Activated CD4-positive, alpha-beta T cell treated with anti-CD3 and anti-CD28 coated beads for 1 hour (primary cell): ENCODE data around the gene NES.

Experiments used
- DNase-seq: peaks from one replicate; pipeline ENCODE4 v3.0.0-alpha.2; 2020

The NES gene

DNA sequence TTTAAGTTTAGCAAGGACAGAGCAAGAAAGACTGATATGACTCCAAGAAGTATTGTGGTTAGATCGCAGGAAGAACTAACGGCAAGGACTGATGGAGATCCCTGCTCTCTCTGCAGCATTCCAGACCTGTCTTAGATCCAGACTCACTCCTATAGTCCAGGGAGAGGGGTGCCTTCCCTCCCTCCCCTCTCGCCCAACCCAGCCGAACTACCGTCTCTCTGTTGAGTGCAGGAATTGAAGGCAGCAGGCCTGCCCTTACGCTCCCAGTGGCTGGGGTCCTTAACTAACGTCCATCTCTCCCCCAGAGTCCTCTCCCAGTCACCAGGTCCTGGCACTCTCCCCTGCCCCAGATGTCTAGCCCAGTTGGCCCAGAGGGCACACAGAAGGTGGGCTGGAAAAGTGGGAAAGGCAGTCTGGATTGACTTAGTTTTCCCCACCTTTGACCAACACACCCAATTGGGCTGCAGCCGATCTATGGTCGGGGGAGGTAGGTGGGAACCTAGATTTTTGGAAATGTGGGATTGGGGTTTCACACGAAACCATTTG lies 27.0 kb upstream of the NES start:
- no peak for DNase-seq

DNA sequence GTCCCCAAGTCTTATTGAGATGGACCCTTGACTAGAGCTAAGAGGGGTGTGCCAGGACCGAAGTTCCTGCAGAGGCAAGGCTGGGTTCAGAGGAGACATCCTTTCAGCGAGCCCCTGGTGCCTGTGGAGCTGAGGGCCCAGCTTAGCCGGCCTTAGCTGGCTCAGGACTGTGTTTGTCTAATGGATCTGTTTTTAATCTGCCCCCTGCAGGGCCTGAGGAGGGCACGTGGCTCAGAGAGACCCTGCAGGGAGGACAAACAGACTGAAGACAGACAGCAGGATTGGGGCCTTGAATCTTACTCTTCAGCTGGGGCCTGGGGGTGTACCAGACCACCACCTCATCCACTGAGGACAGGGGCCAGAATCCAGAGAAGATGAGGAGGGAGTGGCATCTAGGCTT lies 26.5 kb upstream of the NES start:
- no peak for DNase-seq

DNA sequence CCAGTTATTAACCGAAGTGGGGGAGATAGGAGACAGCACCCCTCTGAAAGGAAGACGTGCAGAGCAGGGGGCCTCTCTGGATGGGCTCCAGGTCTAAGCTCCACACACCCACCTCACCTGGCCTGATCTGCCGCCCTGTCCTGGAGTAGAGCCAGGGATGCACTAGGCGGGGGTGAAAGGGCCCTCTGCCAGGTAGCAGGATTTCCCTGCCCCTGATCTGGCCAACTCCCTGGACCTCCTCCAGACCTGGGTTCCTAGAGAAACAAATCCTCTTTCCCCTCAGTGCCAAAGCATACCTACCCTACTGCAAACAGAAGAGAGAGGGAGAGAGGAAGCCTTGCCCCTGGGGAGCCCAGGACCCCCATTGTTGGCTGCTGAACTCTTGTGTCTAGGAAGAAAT lies 26.1 kb upstream of the NES start:
- DNase-seq, result no peak

DNA sequence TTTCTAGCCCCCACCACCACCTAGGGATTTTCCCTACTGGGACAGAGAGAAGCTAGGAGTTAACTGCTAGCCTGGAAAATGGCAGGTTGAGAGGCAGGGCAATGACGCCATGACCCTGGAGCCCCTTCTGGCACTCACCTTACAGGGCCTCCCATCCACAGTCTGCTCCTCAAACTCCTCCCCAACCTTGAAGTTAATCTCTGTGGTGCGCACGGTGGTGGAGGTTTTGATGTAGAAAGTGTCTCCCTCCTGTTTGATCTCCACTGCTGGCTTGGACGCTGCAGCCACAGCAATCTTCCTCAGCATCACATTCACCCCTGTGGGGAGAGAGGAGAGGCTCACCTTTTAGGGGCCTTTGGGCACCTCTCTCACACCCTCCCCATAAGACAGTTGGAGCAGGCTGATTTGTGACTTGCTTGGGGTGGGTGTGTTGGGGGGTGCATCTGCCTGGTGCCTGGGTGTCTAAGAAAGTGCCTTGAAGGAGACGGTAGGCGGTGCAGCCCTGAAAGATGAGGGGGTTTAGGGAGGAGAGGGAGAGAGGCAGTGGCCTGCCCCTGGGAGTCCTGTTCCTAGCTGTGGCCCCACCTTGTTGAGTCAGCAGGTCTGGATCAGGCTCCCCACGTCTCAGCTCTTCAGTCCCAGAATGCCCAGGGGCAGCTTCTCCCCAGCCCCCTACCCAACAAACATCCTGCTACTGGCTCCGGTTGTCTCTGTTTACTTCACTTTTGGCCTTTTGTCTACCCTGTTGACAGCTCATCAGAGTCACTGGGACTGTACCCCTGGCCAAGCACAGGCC lies 23.7 kb upstream of the NES start:
- DNase-seq, result no peak

DNA sequence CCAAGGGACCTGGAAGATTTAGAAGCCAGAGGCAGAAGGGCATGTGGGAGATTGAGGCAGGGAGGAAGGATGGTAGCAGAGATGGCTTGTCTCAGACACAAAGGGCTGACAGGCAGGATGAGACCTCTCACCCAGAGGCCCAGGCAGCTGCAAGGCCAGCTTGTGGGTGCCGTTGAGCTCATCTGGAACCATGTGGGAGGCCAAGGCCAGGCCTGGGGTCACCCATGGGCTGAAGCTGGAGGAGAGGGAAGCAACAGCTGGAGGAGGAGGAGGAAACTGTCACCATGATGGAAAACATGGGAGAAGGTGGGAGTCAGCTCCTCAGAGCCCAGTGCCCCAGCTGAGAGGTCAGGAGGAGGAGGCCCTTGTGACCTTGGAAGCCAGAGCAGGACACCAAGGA lies 21.8 kb upstream of the NES start:
- DNase-seq, result no peak

DNA sequence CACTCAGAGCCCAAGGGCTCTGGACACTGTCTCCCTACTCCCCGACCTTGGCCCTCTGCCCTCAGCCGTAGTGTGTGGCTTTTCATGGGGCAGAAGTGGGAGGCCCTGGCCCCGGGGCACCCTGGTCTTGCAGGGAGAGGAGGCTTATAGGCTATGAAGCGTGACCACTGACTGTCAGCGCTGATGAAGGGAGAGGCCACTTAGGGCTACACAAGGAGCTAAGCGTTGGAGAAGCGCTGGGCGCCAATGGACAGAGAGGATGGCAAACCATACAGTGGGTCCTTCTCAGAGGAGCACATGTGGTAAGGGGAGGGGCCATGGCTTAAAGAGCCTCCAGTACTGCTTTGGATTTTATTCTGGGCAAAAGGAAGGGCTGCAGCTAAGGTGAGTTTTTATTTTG lies 20.3 kb upstream of the NES start:
- no peak for DNase-seq

DNA sequence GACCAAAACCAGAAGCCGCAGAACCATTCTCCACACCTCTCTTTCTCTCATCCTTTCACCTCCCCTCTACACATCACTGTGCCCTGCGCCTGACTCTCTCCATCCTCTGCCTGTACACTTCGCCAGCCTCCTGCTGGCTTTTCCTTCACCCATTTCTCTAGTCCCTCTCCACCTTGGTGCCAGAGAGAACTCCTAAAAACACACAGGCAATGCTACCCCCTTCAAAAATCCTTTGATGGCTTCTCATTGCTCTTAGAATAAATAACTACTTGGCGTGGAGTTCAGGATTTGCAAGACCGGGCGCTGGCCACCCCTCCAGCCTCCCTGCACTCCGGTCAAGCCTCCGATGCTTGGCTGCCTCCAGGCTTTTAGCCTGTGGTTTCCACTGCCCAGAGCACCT lies 19.5 kb upstream of the NES start:
- no peak for DNase-seq

DNA sequence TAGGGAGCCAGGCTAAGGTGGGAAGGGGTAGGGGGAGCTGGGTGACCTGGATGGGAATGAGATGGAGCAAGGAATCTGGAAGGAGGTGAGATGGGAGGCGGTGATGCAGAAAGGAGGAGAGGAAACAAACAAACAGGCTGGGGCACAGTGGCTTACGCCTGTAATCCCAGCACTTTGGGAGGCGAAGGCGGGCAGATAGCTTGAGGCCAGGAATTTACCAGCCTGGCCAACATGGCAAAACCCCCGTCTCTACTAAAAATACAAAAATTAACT lies 17.4 kb upstream of the NES start:
- DNase-seq, result no peak

DNA sequence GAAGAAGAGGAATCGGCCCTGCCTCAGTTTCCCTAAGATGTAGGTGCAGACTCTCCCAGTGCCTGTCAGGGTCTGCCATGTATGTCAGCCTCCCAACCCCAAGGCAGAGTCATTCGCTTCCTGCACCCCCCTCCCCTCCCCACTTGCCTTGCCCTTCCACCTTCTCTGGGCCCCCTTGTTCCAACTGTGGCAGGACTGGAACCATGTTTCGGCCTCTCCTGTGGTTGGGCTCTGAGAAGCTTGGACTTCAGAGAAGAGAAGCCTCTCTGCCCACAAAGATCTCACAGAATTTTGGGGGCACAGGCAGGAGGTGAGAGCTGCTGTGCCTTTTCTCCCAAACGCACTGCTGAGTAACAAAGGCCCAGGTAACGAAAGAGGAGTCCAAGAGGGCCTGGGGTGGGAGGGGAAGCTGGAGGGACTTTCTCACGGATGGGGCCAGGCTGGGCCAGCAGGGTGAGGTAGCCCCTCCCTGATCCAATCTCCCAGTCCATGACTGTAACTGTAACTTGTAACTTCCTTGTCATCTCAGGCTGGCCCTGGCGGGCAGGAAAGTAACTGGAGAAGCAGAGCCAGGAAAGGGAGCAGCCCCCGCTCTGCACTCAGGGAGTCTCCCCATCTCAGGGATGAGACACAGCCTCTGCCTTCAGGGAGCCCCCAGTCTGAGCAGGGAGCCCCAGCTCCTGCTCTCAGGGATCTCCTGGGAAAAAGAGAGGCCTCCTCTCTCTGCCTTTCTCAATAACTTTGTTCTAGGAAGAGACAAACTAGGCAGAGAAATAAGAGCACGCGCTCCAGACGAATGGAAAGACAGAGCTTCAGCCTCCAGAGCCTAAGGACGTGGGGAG lies 16.9 kb upstream of the NES start:
- DNase-seq, result no peak

DNA sequence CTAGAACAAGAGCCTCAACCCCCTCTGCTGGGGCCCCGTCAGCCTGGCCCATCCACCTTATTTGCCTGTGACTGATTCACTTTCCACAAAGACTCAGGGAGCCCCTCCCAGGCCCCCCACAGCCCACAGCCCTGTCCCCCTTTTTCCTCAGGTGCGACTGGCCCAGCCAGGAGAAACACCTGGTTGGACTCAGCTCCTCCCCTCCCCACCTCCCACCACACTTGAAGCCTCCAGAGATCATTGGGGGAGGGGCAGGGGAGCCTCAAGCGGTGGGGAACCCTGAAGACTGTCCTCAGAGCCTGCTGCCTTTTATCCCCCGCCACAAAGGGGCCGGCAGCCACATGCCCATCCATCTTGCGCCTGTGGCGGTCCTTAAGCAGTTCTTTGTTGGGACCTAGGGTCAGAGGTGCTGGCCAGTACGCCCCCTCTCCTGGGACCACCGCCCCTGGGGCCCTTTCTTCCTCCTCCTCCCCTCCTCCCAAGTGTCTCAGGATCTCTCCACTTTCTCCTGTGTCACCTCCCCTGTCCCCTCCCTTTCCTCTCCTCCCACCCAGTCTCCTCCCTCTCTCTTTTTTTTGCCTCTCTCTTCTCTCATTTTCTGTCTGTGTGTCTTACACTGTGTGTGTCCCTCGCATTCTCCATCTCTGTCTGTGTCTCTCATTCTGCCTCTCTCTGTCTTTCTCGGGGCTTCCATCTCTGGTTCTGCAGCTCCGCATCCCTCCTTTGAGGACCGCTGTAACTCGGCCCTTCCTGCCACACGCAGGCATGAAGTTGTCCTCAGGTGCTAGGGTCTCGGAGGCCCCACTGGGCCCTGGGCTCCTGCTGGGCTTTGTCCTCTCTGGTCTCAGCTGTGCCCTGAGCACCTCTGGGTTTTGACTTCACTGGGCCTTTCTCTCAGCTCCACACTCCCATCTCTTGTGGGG lies 16.0 kb upstream of the NES start:
- DNase-seq, result no peak

DNA sequence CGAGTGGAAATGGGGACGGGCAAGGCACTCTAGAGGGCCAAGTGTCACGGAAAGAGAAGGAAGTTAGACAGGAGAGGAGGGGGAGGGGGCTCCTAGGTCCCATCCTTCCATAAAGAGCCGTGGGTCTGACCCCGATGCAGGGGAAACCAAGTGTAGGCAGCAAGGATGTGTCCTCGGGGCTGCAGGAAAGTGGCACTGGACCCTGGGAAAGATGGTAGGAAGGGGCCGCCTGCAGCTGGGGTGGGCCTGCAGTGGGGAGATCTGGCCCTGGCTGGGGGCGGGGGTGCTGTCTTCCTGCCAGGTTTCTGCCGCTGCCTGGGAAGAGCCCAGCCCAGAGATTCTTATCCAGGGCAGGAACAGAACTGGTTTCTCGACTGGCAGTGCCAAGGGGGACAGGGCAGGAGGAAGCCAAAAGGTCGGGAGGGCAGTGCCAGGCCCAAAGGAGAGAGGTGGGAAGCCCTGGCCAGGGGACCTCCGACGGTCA lies 15.3 kb upstream of the NES start:
- no peak for DNase-seq

DNA sequence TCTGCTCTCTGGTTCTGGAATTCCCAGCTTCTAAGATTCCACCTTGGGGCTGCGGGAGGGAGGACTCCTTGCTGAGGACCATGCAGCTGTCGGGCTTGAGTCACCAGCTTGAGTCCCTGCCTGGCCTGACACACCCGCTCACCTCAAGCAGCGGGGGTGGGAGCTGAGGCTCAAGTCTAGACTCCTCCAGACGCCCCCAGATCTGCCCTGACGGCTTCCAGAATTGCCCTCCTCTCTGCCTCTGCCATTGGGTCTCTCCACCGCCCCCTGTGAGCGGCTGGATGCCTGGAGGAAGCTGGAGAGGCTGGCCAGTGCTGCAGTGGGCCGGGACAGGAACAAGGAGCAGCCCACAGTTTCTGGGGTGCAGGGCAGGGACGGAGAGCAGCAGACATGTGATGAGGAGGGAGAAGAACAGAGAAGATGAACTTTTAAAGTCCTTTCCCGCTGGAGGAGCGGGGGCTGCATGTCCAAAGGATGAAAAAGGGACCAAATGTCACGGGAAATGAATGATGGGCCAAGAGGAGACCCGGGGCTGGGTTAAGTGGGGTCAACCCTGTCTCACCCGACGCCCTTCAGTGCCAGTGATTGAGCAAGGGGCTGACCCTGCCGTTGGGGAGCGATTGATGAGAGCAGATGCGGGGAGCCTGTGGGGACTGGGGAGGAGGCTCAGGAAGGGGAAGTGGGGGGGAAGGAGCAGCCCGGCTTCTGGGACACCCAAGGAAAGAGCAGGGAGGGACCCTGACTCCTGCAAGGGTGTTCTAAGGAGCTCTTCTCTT lies 14.6 kb upstream of the NES start:
- no peak for DNase-seq

DNA sequence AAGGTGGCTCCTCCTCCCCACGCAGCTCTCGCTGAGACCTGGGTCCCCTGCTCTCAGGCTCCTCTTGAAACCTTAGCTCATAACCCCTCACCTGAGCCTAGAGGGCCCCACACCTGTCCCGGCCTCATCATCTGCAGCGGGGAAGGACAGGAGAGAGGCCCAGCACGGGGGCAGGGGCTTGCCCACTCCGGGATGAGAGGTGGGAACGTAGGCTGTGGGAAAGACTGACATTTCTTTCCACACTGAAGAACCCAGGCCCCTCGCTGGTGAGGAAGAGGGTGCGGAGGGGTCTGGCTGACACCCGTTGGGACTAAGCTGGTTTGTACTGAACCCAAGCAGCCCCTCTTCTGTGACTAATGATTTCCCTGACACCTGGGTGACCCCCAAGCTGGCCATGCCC lies 14.0 kb upstream of the NES start:
- no peak for DNase-seq

DNA sequence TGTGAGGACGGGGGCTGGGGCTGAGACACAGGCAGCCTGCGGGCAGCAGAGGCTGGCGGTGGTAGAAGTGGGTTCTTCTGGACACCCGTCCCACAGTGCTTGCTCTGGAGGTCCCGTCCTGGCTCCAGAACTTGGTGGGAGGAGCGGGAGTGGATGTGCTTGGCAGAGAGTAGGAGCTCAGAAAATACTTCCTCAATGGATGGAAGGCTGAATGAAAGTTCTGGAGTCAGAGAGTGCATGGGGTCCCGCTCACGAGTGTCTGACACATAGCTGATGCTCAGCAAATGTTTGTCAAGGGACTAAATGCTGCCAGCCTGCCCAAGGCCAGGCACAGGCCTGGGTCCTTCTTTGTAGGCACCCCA lies 13.4 kb upstream of the NES start:
- no peak for DNase-seq

DNA sequence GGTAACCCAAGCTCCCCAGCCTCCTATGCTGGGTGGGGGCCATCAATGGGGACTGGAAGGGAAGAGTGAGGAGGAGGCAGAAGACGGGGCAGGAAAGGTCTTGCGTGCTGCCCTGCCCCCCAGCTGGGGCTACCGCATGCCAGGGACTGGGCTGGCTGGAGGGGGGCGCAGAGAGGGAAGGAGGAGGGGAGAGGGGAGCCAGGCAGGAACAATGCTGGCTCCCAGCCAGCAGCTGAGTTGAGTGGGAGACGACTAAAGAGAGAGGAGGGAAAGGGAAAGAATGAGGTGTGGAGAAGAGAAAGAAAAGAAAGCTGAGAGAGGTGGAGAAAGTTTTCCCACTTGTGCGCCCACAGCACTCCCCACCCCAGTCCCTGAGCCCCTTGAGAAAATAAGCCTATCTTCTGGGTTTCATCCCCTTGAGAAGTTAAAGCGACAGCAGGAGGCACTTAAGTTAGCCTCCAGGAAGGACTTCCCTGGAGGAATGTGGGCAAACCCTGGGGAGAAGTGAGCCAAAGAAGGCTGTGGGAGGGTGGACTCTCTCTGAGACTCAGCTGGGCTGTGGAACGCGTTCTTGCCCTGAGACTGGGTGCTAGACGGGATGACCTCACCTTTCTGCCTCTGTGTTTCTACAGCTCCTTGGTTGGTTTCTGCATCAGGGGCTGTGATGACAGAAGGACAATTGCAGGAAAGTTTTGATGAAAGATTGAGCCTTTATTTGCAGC lies 12.9 kb upstream of the NES start:
- DNase-seq, result no peak

DNA sequence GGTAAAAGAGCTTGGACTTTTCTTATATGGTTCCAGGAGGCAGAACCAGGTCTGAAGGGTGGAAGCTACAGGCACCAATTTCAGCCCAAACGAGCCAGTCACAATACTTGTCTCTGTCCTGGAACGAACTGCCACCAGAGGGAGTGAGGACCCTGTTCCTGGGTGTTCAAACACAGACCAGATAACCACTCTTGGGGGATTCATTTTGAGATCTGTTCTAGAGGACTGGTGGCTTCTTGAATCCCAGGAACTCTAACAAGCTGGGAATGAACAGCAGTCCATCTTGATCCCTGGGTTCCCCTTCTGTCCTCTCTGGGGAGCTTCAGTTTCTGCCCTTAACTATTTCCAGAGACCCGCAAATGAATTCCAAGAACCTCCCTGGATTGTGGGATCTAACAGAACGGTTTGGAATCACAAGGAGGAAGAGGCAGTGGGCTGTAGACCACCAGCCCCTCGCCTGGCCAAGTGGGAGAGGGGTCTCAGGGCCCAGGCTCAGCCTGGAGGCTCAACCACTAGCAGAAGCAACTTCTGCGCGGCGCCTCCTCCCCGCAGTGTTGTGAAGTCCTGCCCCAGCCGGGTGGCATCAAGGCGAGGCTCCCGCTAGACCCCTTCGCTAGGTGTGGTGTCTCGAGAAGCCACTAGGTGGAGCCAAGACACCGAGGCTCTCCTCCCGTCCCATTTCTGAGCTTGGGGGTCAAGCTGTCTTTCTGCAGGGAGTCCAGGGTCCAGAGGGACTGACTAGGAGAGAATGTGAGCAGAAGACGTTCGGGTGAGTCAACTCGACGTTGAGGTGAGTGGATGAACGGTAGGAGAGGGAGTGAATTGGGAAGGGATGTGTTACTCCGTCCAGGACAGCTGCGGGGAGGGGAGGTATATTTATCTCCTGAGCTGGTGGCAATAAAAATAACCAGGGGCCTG lies 12.1 kb upstream of the NES start:
- DNase-seq, result peak; percentile 64

DNA sequence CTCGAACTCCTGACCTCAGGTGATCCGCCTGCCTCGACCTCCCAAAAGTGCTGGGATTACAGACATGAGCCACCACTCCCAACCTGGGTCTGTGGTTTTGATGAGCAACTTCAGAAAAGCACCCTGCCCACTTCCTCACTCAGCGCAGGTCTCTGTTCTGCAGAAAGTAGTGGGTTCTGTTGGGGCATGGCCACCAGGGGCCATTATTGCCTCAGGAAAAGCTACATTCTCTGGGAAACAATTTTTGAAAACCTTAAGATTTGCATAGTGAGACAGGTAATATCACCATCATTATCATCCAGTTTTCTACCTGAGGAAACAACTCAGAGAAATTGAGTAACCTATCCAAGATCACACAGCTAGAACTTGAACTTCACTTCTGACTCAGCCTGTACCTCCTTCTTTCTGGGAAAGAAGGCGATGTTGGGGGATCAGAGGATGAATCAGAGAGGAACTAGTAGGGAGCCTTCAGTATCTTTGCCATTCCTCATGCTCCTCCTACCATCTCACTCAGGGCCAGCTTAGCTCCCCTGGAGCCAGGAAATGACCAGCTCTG lies 7.1 kb upstream of the NES start:
- DNase-seq, result no peak

DNA sequence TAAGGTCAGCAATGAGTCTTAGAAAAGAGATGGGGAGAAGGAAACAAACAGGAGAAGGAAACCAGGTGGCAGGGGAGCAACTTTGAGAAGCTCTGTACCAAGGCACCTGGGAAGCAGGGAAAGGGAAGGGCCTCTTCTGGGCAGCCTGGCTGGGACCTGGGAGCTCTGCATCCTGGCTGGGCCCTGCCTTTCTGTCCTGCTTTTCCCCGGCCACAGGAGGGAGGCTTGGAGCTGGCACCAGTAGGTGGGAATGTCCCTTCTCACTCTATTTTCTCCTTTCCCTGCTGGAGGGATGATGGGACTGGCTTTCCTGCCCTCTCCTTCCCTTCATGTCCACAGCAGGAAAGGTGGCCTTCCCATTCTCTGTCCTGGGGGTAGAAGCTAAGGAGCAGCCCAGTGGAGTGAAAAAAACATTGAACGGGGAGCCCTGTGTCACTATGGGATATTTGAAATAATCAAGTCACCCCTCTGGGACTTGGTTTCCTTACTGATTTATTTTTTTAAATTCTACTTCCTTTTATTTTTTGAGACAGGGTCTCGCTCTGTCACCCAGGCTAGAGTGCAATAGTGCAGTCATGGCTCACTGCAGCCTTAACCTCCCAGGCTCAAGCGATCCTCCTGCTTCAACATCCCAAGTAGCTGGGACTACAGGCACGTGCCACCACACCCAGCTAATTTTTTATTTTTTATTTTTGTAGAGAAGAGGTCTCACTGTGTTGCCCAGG lies 5.1 kb upstream of the NES start:
- DNase-seq, result no peak

DNA sequence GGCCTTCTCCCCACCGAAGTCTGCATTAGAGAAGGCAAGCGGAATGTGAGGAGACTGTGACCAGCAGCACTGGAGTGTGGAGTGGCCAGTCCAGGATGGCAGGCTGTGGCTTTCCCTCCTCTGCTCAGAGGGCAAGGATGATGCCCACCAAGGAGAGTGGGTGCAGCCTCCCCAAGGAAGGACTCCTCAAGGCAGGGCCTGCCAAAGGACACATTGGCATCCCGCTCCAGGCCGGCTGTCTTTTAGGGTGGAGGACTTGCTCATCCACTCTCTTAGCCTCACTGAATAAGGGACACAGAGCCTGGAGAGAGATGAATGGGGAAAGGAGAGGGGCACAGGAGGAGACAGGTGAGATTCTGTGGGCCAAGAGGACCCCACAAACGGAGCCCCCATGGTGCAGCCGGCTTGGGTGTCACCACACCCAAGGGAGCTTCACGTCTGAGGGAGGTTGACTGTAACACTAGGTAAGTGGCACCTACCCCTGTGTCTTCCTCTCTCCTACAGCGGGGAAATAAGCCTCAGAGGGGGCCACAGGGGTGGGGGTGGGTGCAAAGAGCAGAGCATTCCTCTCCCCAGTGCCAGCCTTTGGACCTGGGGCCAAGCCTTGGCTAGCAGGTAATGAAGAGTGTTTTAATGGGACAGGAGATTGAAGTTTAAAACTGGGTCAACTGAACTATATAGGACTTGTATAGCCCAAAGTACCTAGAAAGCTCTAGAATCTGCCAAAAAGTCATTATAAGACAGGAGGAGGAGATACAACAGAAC lies 4.2 kb upstream of the NES start:
- no peak for DNase-seq
